CD4-positive, alpha-beta T cell treated with Interleukin-15 for 4 hours (primary cell): ENCODE data around the gene ACTL6A.
A peak's percentile ranks its signal among the peaks of the same experiment; 100 is the strongest.
"Not testable (repeated sequence)": the region's sequence is repeated elsewhere in the genome, so short reads cannot be mapped to it uniquely, and the experiment has no call there.

Experiments
- DNase-seq: peaks from one replicate; pipeline ENCODE4 v3.0.0-alpha.2; 2020; ENCODE audit warnings: low spot score

The ACTL6A gene

GRCh38 chr3:179562591-179563270 lies at the start of gene ACTL6A:
Gene ACTL6A, plus strand, starts transcription at chr3:179562926. Its CDS starts 167 bp downstream, at chr3:179563093.
- peak; percentile 100 for DNase-seq

GRCh38 chr3:179513862-179514261 lies 48.9 kb upstream of the ACTL6A start:
- DNase-seq: no peak

- not testable (repeated sequence) for DNase-seq
These were observed 46.1 kb upstream of the ACTL6A start for GRCh38 chr3:179516461-179517251.

GRCh38 chr3:179526482-179526881 lies 36.2 kb upstream of the ACTL6A start:
- no peak for DNase-seq

- no peak for DNase-seq
These were observed 35.7 kb upstream of the ACTL6A start for GRCh38 chr3:179526989-179527391.

GRCh38 chr3:179528772-179529171 lies 34.0 kb upstream of the ACTL6A start:
- DNase-seq: no peak

GRCh38 chr3:179531576-179531975 lies 31.1 kb upstream of the ACTL6A start:
- DNase-seq: no peak

- no peak for DNase-seq
These were observed 29.5 kb upstream of the ACTL6A start for GRCh38 chr3:179533274-179533673.

- no peak for DNase-seq
These were observed 26.5 kb upstream of the ACTL6A start for GRCh38 chr3:179536256-179536655.

GRCh38 chr3:179541094-179541493 lies 21.6 kb upstream of the ACTL6A start:
- no peak for DNase-seq

GRCh38 chr3:179541596-179541995 lies 21.1 kb upstream of the ACTL6A start:
- no peak for DNase-seq

- no peak for DNase-seq
These were observed 20.4 kb upstream of the ACTL6A start for GRCh38 chr3:179542375-179542774.

GRCh38 chr3:179544981-179545645 lies 17.6 kb upstream of the ACTL6A start:
- no peak for DNase-seq

GRCh38 chr3:179546814-179547241 lies 15.9 kb upstream of the ACTL6A start:
- DNase-seq: no peak

GRCh38 chr3:179551349-179552105 lies 11.2 kb upstream of the ACTL6A start:
- no peak for DNase-seq

- DNase-seq: peak; percentile 46
These were observed 3.9 kb upstream of the ACTL6A start for GRCh38 chr3:179558742-179559364.

GRCh38 chr3:179560791-179561190 lies 1.9 kb upstream of the ACTL6A start:
- no peak for DNase-seq

- DNase-seq: peak; percentile 64
These were observed 601 bp downstream of the ACTL6A start for GRCh38 chr3:179563271-179563783.

GRCh38 chr3:179565496-179565895 lies 2.8 kb downstream of the ACTL6A start:
- DNase-seq: peak; percentile 16

GRCh38 chr3:179580992-179581391 lies 18.3 kb downstream of the ACTL6A start:
- no peak for DNase-seq

GRCh38 chr3:179589143-179589542 lies 26.4 kb downstream of the ACTL6A start:
- no peak for DNase-seq
